GM18517 (cell line): ENCODE measurements around the gene WSCD1.

Source experiments
- ATAC-seq: cut with Tn5 transposase; IDR thresholded peaks from one replicate; pipeline ENCODE4 v1.9.1; 2021; ENCODE audit warnings: mild to moderate bottlenecking, moderate library complexity; ENCODE audit not compliant: unreplicated experiment

The WSCD1 gene

DNA sequence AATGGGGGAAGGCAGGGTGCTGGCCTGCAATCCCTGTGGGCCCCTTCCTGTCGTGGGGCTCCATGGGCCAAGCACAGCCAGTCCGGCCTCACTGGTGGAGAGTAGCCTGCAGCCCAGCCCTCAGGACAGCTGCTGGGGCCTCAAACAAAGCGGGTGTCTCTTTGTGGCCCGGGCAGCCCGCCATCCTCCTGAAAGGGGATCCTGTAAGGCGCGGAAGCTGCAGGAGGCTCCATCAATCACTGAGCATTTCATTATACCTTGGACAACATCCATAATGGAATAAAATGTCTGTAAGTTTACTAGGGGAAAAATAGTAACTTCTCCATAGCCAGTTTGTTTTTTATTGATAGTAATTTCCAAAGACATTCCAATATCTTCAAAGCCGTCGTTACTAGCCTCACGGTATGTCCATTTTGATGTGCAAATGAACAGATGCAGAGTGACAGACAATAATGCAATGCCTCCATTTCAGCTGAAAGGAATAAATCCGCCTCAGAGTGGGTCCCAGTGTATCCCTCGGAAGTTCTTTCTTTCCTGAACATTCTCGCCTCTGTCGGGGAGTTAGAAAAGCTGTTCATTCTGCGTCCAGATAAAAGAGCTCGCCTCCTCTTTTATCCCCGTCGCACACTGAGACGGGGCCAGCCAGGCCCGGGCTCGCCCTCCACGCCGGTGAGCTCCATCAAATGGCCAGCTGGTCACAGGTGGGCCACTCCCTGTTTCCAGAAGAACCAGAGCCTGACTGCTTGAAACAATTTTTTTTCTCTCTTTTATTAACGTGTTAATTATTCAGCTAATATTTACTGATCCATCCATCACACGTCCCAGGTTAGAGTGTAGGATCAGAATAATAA, 14.4 kb downstream of the WSCD1 start:
- ATAC-seq, result no peak

GRCh38 chr17:6085812-6086211, 15.6 kb downstream of the WSCD1 start:
- ATAC-seq, result no peak

- ATAC-seq, result no peak
Measured at GRCh38 chr17:6086603-6087400, 16.6 kb downstream of the WSCD1 start.

- ATAC-seq, result no peak
Measured at GRCh38 chr17:6088141-6088540, 18.0 kb downstream of the WSCD1 start.

DNA sequence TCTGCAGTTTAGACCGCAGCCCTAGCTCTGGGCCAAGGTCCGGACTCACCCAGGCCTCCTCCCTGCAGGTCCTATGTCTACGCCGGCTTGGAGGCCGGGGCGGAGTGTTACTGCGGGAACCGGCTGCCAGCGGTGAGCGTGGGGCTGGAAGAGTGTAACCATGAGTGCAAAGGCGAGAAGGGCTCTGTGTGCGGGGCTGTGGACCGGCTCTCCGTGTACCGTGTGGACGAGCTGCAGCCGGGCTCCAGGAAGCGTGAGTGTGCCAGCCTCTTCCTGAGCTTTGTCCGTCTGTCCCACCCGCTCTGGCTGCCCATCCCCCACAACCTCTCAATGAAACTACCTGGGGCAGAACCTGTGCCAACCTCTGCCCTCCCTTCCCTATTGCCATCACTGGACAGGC, 20.1 kb downstream of the WSCD1 start:
- no peak for ATAC-seq

- ATAC-seq, result no peak
Measured at GRCh38 chr17:6092182-6092902, 22.2 kb downstream of the WSCD1 start.

- ATAC-seq, result no peak
Measured at GRCh38 chr17:6092903-6093468, 22.8 kb downstream of the WSCD1 start.

GRCh38 chr17:6094453-6094852, 24.3 kb downstream of the WSCD1 start:
- ATAC-seq, result no peak

DNA sequence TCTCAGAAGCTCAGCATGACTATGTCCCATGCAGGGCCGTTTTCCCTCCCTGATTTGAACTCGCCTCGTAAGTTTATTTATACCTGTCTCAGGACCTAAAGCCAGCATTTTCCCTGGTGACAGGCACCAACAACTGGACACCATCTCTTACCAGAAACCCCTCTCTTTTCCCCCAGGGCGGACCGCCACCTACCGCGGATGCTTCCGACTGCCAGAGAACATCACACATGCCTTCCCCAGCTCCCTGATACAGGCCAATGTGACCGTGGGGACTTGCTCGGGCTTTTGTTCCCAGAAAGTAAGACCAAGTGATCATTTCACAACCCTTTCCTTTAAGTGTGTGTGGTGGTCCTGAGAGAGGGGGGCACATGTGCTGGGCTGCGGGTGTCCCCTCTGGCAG, 24.7 kb downstream of the WSCD1 start:
- ATAC-seq, result no peak

DNA sequence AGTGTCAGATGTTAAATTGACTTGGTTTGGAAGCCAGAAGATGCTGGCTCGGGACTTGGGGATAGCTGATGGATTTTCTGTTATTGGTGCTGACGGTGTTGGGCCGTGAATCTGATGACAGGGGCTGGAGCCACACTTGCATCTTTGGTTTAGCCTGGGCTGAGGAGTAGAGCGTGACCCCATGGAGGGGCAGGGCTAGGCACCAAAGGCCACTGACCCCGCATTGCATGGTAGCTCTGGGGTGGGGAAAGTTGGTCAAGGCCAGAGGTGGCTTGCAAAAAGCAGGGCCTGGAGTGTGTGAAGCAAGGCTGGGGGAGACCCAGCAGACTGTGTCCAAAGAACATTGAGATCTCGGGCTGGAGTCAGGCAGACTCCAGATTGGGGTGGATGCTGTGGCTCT, 25.3 kb downstream of the WSCD1 start:
- ATAC-seq, result no peak

DNA sequence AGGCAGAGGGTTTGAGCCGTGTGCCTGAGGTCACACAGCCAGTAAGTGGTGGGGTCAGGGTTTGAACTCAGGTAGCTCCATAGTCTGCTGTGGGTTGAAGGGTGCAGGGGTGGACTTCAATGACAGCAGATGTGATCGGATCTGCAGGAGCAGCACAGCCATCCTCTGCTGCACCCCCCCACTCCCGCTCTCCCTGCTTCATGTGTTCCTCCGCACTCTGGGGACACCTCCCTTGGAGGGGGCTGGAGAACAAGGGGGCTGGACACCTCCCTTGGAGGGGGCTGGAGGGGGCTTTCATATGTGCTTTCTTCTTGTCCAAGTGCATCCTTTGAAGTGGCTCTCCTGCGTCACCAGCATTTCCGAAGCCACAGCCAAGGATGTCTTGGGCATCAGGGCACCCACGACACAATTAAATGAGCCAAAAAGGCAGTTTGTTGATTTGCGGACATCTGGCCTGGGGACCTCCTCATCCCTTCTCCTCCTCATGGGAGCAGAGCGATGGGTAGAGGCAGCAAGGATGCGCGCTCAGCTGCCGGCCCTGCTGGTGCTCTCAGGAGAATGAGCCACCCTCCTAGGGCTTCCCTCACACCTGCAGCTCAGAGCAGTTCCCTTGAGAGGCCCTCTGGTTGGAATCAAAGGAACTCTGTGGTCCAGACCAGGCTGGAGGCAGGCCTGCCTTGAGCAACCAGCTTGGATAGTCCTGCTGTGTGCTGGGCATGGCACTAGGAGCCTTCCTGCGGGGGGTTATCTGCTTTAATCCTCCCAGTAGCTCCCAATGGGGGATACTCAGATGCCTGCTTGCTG, 26.2 kb downstream of the WSCD1 start:
- no peak for ATAC-seq

- no peak for ATAC-seq
Measured at GRCh38 chr17:6097005-6097279, 26.8 kb downstream of the WSCD1 start.

DNA sequence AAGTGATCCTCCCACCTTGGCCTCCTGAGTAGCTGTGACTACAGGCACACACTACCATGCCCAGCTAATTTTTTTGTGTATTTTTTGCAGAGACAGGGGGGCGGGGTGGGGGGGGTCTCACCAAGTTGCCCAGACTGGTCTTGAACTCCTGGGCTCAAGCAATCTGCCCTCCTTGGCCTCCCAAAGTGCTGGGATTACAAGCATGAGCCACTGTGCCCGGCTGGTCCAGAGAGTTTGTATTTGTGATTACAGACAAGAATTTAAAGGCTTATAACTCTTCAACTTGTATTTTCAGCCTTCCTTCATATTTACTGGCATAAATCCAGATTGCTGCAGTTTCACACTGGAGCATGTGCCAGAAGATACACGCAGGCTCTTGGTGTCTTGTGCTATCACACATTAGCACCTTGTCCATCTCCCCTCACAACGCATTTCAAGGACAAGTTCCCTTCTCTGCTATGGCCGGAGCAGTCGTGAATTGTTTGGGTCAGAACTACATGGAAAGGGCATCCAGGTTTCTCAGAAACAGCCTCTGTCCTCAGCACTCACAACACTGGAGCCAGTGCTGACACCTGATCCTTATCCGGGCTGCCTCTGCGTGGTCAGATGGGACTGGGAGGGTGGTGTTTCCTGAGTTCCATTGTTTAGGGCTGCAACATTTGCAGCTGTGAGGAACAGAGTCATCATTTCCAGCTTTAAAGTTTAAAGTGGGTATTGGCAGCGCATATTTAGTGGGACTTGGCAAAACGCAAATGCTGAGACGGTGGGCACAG, 28.1 kb downstream of the WSCD1 start:
- no peak for ATAC-seq

DNA sequence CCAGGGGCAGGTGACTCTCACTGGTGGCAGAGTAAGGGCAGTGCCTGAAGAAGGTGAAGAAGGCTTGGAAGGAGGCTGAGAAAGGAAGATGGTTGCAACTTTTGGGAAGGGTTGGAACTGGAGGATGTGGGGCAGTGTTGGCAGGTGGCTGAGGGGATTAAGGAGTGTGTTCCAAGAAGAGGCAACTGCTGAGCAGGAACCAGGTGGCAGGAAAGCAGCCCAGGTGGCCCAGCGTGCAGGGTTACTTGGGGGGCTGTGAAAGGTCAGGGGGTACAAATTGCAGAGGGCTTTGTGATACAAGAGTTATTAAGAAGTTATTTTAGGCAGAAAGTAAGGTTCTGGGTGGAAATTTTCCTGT, 28.6 kb downstream of the WSCD1 start:
- no peak for ATAC-seq

DNA sequence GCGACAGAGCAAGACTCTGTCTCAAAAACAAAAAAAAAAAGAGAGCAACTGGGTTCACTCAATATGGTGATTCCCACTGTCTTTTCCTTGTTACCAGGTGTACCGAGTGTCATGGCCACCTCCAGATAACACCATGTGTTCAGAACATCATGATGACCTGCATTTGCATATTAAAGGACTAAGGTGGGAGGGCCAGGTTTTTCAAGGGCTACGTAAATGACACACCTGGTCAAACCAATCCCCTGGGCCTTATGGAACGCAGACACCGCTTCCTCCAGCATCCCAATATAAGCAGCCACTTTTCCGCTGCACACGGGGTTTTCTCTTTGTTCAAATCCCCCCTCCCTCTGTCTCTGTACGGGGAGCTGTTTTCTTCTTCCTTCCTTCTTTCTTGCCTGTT, 29.3 kb downstream of the WSCD1 start:
- no peak for ATAC-seq

DNA sequence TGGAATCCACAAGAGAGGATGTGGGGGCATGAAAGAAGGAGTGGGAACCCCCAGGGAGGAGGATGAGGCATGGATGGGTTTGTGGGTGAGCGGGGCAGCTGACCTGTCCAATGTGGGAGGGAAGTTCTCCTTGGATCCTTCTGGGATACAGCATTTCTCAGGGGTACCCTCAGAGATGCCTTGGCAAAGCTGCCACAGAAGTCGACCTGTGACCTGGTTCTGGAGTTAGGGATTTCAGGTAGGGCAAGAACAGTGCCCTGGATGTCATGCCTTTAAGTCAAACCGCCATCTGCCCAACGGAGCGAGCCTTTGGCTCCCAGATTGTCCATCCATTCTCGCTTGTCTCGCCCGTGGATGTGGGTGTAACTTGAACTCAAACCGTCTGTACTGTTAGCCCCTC, 30.0 kb downstream of the WSCD1 start:
- no peak for ATAC-seq

DNA sequence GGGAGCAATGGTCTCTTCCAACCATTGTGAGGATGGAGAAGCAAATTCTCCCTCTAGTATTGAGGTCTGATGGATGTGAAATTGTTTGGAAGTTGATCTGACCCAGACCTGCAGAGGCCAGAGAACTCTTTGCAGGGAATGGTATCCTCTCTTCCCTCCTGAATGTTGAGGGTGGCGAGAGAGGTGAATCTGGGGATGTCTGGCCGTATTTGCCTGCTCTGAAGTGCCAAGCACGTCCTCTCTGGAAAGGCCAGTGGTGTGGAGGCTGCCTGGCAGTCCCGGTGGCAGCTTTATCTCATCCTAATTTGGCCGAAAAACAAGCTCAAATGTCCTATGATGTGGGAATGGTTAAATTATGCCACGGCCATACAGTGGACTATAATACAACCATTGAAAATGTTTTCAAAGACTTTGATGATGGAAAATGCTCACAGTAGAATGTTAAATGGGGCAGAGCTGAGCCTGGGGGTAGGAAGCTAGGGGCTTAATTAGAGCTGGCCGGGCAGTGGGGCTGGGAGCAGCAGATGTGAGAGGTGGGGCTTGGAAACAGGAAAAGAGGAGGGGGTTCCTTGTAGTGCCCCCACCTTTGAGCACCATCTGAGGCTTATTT, 30.8 kb downstream of the WSCD1 start:
- ATAC-seq, result no peak

DNA sequence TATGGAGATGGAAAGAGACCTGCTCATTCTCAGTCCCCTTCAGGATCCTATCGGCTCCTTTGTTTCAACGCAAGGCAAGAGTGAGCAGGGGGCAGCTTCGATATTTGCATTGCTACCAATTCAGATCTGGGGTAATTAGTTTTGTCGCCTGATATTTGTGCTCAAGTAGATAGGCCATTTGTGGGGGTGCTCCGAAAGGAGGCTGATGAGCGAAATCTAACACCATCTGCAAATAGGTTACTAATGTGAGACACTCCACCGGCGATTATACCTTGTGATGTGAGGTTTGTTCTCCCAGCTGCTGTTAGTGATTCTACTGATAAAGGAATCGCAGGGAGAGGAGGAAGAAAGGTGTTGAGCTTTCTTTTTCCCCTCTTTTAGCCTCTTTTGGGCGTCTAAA, 31.5 kb downstream of the WSCD1 start:
- no peak for ATAC-seq

GRCh38 chr17:6102615-6103014, 32.4 kb downstream of the WSCD1 start:
- no peak for ATAC-seq
